GM18861 (cell line): ENCODE data around the gene MAN1C1.

Experiments used
- ATAC-seq: cut with Tn5 transposase; IDR thresholded peaks from one replicate; pipeline ENCODE4 v1.9.1; 2021; ENCODE audit not compliant: unreplicated experiment

MAN1C1 gene

DNA sequence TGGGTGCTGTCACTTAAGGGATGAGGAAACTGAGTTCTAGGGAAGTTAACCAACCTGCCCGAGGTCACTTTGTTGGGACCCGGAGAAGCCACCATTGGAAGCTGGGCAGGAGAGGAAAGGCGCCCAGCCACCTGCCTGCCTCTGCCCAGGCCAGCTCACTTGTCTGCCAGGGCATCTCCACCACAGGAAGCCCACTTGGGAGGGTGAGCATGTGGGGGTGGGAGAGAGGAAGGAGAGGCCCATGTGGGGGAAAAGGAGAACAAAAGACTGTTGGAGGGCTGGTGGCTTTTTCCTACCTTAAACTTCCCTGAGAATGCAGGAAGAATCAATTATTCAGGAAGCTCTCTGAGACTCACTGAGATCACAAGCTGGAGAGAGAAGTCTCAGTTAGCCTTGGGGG lies 139.6 kb downstream of the MAN1C1 start:
- ATAC-seq, result no peak

DNA sequence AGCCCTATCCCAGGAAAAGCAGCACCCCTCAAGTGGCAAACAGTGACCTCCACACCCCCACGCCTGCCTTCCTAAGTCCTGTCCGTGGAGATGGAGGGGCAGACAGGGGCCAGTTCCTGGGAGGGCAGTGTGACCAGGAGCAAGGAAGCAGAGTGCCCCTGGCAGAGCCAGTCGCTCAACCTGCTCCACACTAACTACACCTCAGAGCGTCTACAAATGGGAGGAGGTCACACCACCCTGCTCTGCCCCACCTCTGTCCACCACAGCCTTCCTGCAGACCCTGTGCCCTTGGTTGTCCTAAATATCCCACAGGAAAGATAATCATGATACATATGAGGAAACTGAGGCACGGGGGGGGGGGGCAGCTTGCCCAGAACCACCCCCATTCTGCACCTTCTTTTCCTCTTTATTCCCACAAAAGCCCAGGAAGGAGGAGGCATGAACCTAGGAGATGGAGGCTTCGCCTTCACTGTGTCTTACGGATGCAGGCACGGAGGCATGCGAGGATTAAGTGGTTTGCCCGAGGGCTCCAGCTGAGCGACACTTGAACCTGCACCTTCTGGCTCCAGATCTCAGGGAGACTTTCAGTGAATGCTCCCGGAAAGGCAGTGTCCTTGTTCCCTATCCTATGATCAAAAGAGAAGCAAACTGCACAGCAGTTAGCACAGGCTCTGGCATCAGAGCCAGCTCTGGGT lies 140.7 kb downstream of the MAN1C1 start:
- ATAC-seq, result no peak

DNA sequence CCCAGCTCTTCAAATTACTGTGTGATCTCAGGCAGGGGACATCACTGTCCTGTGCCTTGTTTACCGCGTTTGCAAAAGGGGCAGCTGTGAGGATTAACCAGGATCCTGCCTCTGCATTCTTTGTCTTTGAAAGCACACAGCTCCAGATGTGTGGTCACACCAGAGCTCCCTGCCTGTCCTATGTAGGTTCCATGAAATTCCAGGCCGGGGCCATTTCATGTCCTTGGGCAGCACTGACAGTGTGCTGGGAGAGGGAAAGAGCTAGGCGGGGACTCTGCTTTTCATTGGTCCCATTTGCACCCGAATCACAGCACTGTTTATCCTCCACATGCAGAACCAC lies 141.2 kb downstream of the MAN1C1 start:
- ATAC-seq, result no peak

DNA sequence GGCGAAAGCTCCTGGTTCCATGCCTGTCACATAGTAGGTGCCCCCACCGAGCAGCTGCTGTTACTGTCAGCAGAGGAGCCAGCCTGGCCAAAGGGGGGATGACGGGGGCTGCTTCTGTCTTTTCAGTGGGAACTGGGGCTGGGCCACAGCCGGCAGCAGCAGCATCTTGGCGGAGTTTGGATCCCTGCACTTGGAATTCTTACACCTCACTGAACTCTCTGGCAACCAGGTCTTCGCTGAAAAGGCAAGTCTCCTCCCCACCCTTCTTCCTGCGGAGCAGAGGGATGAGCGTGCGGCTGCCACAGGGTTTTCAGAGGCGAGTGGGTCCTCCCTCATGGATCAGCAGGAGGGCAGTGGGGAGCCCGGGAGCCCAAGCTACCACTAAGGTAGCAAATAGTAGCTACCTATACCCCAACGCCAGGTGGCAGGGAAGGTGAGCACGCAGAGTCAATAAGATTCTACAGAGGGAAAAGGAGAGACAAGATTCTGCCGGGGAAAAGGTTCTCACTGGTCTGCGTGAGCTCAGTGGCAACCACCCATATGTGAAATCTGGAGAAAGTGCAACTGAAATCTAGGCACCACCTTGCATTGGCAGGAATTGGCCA lies 142.0 kb downstream of the MAN1C1 start:
- no peak for ATAC-seq

DNA sequence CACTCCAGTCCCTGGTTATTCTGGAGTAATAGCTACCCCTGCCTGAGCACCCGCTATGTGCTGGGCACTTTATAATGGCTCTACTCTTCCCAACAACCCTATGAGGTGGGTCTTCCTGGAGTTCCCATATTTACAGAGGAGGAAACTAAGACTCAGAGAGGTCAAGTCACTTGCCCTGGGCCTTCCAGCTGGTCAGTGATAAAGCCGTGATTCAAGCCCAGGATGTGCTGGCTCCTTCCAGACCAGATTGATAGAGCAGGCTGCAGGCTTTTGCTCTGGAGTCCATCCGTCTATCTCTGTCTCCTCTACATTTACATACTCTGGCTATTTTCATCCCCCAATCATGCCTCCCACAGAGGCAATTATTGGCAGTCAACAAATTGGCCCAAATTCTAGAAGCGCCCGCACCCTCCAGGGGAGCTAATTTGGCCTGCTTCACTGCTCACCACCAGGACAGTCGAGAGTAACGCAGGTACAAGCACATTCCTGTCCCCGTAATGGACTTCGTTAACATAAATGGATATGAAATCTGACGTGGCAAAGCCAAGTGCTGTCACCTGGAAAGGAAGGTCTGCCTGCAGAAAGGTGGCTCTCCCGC lies 143.6 kb downstream of the MAN1C1 start:
- ATAC-seq, result no peak

DNA sequence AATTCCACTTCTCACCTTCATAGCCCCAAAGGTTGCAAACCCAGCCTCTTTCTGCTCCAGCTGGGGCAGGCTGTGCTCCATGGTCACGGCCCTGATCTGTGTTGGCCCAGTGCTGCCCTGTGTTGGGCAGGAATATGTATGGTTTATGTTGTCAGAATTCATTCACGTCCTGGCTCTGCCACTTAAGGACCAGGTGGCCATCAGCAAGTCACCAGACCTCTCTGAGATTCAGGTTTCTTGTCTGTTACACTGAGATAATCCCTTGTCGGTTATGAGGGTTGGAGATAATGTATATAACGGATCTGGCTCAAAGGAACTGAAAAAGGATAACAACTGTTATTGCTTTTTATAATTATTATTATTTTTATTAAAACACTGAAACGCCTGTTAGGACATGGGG lies 144.3 kb downstream of the MAN1C1 start:
- ATAC-seq, result no peak

DNA sequence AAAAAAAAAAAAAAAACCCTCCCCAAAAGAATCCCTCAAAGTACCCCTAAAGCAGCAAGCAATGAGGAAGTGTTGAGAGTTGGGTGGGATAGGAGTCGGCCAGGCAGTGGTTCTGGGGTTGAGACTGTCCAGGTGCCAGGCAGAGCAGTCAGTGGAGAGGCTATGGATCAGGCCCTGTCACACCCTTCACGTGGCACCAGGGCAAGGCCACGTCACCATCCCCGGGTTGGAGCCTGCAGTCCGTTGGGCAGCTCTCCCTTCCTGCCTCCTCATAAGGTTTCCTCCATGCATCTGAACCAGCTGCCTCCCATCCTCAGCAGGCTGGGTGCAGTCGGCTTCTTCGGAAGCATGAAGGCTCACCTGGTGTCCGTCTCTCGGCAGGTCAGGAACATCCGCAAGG lies 146.9 kb downstream of the MAN1C1 start:
- no peak for ATAC-seq

DNA sequence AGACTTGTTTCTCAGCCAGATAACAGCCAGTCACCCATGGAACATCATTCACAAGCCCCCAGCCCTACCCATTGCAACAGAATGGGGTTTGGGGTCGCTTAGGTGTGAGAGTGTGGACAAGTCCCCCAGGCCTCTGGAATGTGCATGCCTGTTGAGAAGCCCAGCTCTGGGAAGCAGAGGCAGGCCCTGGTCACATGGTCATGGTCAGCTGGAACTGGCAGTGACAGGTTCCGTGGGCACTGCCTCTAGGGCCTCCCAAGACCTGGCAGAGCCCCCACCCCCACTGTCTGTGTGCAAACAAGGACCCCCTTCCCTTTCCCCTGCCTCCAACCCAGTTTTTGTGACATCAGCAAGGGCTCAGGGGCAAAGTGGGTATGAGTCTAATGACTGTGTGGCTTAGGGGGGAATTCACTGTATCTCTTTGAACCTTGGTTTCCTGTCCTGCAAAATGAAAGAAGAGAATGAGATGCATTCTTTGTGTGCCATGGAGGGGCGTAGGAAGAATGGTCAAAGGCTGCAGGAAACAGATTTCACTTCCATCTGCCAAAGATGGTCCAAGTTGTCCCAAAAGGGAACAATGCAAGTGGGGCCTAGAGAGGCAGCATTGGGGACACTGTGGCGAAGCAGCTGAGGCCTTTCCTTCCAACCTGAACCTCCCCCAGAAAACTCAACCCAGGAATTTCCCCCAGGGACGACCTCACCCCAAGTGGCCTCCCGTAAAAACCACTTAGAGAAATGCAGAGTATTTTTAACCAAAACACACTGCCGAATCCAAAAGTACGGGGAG lies 148.7 kb downstream of the MAN1C1 start:
- ATAC-seq, result no peak

DNA sequence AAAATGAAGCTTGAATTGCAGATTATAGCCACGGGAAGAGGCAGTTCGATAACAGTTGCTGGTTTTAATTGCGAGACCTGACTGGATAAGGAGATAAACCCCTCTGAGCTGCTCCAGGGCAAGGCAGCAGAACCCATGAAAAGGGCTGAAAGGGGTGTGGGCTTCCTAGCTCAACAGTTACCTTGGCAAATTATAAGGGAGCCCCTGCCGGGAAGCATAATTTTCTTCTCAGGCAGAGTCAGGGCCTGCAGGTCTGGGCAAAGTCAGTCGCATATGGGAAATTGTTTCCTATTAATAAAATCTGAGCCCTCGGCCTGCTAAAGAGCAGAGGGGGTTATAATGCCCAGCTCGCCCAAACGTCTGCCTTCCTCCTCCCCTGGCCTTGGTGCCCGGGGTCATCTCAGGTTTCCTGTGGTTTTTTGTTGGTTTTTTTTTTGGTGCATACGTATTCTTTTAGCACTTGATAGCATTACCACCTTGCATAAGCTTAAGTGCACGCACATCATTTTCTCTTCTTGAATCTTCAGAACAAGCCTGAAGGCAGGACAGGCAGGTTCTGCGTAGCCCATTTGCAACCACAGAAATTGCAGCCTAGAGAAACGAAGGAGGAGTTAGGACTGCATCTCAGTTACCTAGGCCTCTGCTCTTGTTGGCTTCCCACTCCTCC lies 149.5 kb downstream of the MAN1C1 start:
- ATAC-seq, result no peak

DNA sequence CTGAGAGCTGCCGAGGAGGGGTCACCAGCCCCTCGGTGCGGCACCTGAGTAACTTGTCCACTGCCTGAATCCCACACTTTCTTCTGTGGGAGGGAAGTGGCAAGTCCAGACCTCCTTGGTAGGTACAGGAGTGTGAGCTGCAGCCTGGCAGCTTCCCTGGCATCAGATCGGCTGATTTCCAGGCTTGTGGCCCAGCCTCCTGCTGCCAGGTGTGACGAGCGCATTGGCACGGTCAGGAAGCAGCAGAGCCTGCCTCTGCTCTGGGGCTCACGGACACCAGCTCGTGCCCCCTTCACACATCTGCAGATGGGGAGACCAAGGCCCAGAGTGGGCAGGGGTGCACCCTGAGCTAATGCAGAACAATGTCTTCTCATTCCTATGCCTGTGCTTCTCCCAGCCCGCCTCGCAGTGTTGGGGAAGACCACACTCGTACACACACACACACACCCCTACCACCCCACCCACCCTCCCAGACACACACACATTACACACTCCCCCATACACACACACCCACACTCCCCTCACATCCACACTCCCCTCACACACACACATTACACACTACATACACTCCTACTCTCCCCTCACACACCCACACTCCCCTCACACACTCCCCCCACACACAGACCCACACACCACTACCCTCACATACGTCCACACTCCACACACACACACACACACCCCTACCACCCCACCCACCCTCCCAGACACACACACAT lies 150.3 kb downstream of the MAN1C1 start:
- ATAC-seq, result no peak

DNA sequence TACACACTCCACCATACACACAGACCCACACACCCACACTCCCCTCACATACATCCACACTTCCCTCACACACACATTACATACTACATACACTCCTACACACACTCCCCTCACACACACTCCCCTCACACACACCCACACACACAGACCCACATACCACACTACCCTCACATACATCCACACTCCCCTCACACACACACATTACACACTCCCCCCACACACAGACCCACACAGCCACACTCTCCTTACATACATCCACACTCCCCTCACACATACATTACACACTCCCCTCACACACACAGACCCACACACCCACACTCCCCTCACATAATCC lies 150.8 kb downstream of the MAN1C1 start:
- no peak for ATAC-seq

DNA sequence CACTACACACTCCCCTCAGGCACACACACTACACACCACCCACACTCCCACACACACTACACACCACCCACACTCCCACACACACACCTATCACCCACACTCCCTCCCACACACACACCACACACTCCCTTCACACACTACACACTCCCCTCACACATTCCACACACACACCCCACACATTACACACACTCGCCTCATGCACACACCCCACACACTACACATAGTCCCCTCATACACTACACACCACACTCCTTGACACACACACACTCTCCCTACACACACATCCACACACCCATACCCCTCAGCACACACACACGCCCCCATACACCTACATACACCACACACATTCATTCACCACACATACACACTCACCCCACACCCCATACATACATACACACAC lies 152.4 kb downstream of the MAN1C1 start:
- ATAC-seq, result no peak

DNA sequence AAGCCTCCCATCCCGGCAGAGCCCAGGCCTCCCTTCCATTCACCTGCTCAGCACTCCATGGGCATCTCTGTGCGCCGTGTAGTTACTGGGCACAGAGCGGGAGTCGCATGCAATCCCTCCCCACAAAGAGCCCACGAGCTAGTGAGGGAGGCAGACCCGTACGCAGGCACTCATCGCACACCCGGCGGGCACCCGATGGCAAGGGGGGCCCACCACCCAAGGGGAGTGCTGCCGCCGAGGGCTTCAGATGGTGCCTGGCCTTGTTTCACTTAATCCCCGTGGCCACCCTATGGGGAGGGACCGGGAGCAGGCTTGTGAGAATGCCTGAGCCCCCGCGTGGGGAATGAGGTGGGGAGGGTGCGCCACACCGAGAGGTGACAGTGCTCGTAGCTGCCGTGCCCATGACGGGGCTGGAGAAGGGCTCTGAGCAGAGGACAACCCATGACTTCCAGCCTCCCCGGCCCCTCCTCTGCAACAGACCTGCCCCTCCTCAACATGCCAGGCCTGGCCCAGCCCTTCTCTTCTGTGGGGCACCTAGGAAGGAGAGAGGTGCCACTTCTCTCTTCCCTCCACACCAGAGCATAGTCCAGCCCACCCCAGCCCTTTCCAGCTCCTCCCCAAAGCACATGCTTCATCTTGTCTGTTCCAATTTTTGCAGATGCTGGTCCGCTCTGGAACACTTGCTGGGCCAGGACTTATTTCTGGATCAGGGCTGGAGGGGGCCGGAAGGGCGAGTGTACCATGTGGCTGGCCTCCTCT lies 153.2 kb downstream of the MAN1C1 start:
- no peak for ATAC-seq

DNA sequence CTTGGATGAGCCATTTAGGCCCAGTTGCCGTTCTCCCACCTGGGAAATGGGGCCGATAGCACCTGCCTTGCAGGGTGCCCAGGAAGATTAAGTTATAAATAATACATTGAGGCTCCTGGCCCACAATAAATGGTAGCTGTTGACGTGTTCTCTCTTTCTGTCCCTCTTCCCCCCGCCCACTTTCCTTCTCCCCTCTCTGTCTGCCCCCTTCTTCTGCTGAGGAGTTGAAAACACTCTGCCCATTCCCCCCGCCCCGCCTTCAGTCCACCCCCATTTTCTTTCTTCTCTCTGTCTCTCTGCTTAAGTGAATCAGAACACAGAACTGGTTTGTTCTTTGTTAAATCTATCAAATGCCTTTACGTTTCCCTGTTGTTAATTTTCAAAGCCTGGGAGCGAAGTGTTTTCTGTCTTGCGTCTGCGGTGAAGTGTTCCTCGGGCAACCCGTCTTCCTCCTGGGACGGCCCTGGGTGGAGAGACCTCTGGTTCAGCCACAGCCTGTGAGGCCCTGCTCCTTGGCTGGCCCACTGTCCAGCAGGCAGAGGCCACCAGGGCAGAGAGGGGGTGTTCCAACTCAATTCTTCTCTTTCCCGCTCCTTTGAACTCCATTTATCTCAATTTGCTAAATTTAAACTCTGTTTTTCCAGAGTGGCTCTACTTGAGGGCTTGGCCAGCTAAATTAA lies 154.1 kb downstream of the MAN1C1 start:
- no peak for ATAC-seq

DNA sequence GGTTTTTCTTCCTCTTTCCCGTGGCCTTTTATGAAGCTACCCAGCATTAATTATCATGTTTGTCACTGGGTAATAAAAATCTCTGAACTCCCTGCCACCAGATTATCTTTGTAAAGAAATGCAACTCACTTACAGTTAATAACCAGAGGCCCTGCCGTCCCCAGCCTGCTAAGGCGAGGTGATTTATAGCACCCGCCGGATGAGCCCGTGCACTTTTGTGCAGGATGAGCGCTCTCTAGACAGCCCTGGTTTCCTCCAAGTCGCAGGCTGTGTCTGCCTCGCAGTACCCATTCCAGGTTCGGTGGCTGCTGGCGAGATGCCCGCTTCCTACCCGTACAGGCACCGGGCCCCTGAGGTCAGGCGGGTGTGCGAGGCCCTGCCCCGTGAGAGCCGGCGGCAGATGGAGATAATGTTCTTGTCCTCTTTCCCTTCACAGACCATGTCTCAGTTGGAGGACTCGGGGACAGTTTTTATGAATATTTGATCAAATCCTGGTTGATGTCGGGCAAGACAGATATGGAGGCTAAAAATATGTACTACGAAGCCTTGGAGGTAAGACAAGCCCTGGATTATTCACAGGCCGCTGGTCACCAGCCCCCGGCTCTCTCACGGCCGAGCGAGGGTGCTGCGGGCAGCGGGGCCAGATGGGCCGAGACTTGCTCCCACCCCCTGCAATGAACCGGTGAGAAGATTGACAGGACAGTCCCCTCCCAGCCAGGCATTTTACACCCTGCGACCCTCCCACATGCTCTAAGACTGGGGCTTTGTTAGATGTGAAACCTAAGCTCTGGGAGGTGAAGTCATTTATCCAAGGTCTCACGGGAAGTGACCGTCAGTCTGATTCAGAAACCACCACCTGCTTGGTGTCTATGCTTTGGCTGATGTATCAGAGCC lies 154.9 kb downstream of the MAN1C1 start:
- ATAC-seq, result no peak

DNA sequence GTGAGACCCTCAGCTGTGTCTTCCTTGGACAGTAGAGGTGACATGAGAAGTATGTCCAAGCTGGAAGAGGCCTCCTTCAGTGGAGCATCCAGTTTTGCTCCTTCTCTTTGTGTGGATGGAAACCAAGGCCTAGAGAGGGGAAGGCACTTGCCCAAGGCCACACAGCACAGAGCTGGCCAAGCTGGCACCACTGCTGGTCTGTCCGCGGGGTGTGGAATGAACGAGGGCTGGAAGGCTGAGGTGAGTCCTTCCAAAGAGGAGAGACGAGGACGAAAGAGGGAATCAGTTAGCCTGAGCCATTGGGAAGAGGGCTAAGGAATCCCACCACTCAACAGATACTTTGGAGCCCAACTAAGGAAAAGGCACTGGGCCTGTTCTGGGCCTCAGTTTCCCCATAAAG lies 155.6 kb downstream of the MAN1C1 start:
- no peak for ATAC-seq

DNA sequence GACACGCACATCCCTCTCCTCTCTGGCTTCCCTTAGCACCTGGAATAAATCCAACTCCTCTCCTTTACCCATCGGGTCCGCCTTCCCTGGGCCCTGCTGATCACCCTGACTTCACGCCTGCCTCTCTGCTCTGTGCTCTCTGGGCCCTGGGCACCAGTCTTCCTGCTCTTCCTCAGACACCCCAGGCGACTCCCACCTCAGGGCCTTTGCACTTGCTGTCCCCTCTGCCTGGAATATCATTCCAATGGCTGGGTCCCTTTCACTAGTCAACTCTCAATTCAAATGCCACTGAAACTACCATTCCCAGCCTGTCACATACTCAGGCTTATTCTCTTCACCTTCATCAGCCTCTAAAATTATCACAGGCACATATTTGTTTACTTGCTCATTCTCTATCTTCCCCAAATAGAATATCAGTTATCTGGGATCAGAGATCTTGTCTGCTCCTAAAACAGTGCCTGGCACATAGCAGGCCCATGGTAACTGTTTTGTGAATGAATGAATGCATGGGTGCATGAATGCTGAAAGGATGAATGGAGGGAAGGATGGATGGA lies 156.2 kb downstream of the MAN1C1 start:
- ATAC-seq, result no peak

DNA sequence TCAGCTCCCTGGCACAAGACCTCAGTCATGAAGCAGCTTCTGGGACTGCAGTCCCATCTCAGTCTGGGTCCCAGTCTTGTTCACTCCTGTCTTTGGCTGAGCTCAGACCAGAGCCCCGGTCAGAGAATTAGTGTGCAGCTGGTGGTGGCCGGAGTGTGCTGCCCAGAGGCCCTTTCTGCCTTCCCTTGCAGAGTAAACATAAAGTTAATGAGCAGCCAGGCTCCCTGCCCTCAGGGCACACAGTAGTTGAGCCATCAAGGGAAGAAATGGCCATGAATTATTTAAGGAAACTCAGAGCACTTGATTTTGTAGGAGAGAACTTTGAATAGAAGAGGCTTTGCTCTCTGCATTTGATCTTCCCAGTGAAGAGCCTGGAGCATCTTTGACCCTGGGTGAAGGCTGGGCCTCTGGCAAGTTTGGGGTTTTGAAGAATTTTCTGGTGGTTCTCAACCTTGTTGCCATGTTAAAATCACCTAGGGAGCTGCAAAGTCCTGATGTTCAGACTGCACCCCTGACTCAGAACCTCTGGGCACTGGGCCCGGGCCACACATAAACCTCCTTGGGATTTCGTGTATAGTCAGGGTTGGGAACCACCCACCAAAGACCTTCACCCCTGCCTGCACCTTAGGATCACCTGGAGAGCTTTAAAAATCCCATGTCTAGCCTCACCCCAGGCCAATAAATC lies 157.0 kb downstream of the MAN1C1 start:
- ATAC-seq, result no peak
